Measurements from ENCODE around the gene PRKAG2. TPM values are rescaled to one million over a fixed set of nuclear protein-coding genes. Genes with fewer than 3 reads are reported as not detected.

Gene PRKAG2
- total and polyA plus RNA-seq, 4 donors = 36.7 to 46.1 (median 40.0) TPM

DNA sequence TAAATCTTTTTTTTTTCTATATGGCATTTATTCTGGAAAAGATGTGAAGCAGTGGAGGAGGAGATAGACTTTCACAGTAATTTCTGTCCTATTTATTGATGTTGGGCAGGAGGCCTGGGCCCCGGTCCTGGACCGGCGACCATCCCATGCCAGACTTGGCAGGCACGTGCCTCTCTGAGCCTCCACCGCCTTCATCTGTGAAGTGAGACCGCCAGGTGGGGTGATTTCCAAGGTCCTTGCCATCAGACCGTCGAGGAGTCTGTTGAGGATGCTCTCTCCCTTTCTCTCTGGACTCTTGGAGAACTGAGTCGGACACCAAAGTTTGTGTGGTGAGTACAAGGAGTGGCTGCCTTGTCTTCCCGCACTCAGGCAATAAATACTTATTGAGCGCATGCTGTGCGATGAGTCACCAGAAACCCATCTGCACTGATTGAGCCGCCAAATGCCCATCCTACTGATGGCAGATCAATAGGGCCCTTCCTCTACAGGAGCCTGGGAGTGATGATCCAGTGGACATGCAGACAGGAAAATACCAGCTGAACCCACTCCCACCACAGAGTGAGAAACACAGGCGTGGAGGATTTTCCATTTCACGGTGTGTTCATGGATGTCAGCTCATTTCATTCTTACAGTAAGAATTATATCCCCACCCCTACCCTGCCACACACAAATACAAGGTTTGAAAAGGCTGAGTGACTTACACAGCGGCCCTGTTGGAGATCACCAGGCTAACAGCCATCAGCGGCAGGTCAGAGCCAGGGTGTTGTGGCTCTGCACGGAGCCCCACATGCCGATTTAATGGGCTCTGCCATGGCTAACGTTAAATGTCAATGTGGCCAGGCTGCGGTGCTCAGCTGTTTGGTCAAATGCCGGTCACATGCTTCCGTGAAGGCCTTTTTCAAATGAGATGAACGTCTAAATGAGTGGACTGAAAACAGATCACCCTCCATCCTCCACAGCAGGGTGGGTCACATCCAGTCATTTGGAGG lies 11.5 kb upstream of the PRKAG2 start:
- Histone ChIP-seq H3K27ac (ENCODE audit: low read depth, low read length) (no peak overlapping the region), H3K9me3 (ENCODE audit: control insufficient read depth, insufficient read depth, low read length) (no peaks in the 10 kb centered on the region), H3K36me3 (ENCODE audit: control insufficient read depth, insufficient read depth, low read length) (no peaks in the 10 kb centered on the region), H3K27me3 (ENCODE audit: control insufficient read depth, insufficient read depth, low read length) (peaks cover 44% of the 10 kb centered on the region), H3K4me3 (ENCODE audit: low read depth, low read length) (no peak overlapping the region), H3K4me1 (ENCODE audit: control insufficient read depth, insufficient read depth, low read length) (peaks cover 10% of the 10 kb centered on the region)
- WGBS (ENCODE audit: insufficient coverage) = 38% methylated on average over 17 of the region's 24 CpGs
- DNase-seq (ENCODE audit: low read depth in 4 of 6, low spot score in 6 of 6) = peak in 1 of 6 donors; percentile 50

DNA sequence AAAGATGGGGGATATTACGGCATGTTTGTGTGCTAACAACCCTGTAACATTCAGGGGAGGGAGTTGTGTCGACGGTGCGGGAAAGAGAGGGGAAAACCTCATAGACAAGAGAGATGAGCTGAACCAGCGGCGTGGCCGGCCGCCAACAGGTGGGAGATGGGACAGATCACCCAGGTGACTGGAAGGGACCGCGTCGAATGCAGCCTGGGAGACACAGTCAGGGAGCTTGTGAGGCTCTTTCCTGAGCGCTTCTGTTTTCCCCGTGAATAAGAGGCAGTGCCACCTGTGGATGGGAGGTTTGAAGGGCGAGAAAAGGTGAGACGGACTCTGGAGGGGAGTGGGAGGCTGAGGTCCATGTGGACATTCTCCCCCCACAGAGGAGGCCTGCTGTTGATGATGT lies 9.9 kb upstream of the PRKAG2 start:
- 84% methylated on average over 12 of the region's 15 CpGs for WGBS (ENCODE audit: insufficient coverage)
- Histone ChIP-seq H3K36me3 (ENCODE audit: control insufficient read depth, insufficient read depth, low read length) (no peaks in the 10 kb centered on the region), H3K4me3 (ENCODE audit: low read depth, low read length) (no peak overlapping the region), H3K27ac (ENCODE audit: low read depth, low read length) (no peak overlapping the region), H3K4me1 (ENCODE audit: control insufficient read depth, insufficient read depth, low read length) (peaks cover 10% of the 10 kb centered on the region), H3K27me3 (ENCODE audit: control insufficient read depth, insufficient read depth, low read length) (peaks cover 37% of the 10 kb centered on the region), H3K9me3 (ENCODE audit: control insufficient read depth, insufficient read depth, low read length) (no peaks in the 10 kb centered on the region)
- DNase-seq (ENCODE audit: low read depth in 4 of 6, low spot score in 6 of 6) = no peak

DNA sequence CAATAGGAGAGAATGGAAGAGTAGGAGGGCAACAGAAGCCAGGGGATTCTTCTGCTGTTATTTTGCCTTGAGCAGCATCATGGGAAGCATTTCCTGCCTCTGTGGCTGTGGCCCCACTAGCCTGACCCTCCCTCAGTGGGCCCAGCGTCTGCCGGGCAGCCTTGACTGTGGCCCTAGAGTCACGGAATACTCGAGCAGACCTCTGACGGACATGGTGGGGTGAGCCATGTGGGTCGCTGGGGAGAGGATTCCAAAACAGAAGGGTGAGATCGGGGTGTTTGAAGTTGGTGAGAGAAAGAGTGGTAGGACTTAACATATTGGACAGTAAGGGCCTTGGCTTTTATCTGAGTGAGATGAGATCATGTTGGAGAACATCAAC lies 8.3 kb upstream of the PRKAG2 start:
- Histone ChIP-seq H3K9me3 (ENCODE audit: control insufficient read depth, insufficient read depth, low read length) (no peaks in the 10 kb centered on the region), H3K36me3 (ENCODE audit: control insufficient read depth, insufficient read depth, low read length) (no peaks in the 10 kb centered on the region), H3K4me1 (ENCODE audit: control insufficient read depth, insufficient read depth, low read length) (peaks cover 10% of the 10 kb centered on the region), H3K27ac (ENCODE audit: low read depth, low read length) (no peak overlapping the region), H3K4me3 (ENCODE audit: low read depth, low read length) (no peak overlapping the region), H3K27me3 (ENCODE audit: control insufficient read depth, insufficient read depth, low read length) (peaks cover 28% of the 10 kb centered on the region)
- DNase-seq (ENCODE audit: low read depth in 4 of 6, low spot score in 6 of 6) = no peak
- 89% methylated on average over 7 of the region's 7 CpGs for WGBS (ENCODE audit: insufficient coverage)

DNA sequence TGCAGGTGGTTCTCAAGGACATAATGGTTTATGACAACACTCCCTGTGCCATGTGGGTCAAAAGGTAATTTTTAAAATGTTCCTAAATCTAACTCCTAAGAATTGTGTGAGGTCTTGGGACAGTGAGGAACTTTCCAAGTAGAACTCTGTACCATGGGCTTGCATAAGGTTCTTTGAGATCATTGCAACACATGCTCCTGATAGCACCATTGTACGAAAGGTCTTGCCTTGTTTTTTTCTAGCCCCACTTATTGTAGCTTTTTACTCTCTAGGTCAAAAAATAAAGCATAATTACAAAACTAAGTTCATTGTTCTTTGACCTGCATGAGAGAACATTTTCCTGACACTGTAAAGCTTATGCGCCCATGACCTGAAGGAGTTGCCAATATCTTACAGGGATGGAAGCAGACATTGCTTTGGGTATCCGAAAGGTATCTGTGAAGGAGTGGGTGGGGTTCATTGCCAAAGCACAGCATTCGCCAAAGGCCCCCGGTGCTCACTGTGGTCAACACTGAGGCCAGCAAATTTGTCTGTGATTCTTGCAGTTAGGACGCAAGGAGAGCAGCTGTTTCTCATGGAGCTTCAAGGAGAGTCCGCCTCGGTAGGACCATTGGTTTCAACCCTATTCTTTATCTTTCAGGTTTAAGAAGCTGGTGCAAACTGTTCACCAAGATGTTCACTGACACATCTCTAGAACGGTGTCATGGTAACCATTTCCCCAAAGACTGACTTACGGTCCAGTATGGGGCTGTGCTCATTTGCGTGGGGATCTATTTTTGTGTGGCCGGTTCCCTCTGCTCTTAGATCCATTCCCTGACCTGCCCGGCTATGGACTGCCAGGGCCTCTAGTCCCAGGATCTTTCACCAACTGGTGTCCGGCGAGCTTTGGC lies 7.6 kb upstream of the PRKAG2 start:
- peaks cover 24% of the 10 kb centered on the region for H3K27me3 ChIP-seq (ENCODE audit: control insufficient read depth, insufficient read depth, low read length)
- H3K4me1 ChIP-seq (ENCODE audit: control insufficient read depth, insufficient read depth, low read length) = peaks cover 10% of the 10 kb centered on the region
- no peak for DNase-seq (ENCODE audit: low read depth in 4 of 6, low spot score in 6 of 6)
- no peaks in the 10 kb centered on the region for H3K9me3 ChIP-seq (ENCODE audit: control insufficient read depth, insufficient read depth, low read length)
- WGBS (ENCODE audit: insufficient coverage) = 91% methylated on average over 13 of the region's 15 CpGs
- H3K36me3 ChIP-seq (ENCODE audit: control insufficient read depth, insufficient read depth, low read length) = no peaks in the 10 kb centered on the region
- no peak overlapping the region for H3K27ac ChIP-seq (ENCODE audit: low read depth, low read length)
- H3K4me3 ChIP-seq (ENCODE audit: low read depth, low read length) = no peak overlapping the region

DNA sequence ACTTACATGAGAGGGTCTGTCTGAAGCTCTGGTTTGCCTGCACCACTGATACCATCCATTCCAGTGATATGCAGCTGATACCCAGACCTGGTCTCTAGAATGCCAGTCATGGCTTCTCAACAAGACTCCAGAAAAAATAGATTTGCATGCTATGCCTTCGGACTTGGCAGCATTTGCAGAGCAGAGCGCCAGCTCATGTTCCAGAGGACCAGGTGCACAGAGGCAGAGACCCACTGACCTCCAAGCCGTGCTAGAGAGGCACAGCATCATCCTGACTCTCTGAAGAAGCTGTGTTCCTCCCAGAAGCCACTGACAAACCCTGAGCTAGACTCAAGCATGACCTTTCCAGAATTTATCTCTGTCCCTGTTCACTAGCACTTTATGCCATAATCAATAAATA lies 6.9 kb upstream of the PRKAG2 start:
- no peak overlapping the region for H3K4me3 ChIP-seq (ENCODE audit: low read depth, low read length)
- peaks cover 4% of the 10 kb centered on the region for H3K4me1 ChIP-seq (ENCODE audit: control insufficient read depth, insufficient read depth, low read length)
- DNase-seq (ENCODE audit: low read depth in 4 of 6, low spot score in 6 of 6) = no peak
- no peak overlapping the region for H3K27ac ChIP-seq (ENCODE audit: low read depth, low read length)
- WGBS (ENCODE audit: insufficient coverage) = 88% methylated on average over 3 of the region's 3 CpGs
- H3K36me3 ChIP-seq (ENCODE audit: control insufficient read depth, insufficient read depth, low read length) = no peaks in the 10 kb centered on the region
- peaks cover 22% of the 10 kb centered on the region for H3K27me3 ChIP-seq (ENCODE audit: control insufficient read depth, insufficient read depth, low read length)
- no peaks in the 10 kb centered on the region for H3K9me3 ChIP-seq (ENCODE audit: control insufficient read depth, insufficient read depth, low read length)

DNA sequence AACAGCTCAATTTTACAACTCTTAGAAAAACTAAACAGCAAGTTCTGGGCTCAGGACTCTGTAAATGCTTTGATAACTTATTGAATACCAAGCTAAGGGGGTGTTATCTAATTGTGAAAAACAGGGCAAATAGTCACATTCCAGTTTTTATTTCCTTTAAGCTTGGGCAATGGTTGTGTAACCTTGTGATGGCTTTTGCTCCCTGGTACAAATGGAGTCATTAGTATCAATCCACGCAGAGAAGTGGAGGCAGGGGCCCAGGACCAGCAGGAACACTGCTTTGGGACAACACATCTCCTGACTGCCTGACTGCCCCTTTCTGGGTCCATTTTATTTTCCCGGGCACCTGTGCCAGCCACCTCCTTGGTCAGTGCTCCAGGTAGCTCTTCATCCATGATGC lies 5.8 kb upstream of the PRKAG2 start:
- Histone ChIP-seq H3K4me3 (ENCODE audit: low read depth, low read length) (no peak overlapping the region), H3K27ac (ENCODE audit: low read depth, low read length) (no peak overlapping the region), H3K9me3 (ENCODE audit: control insufficient read depth, insufficient read depth, low read length) (no peaks in the 10 kb centered on the region), H3K36me3 (ENCODE audit: control insufficient read depth, insufficient read depth, low read length) (no peaks in the 10 kb centered on the region), H3K27me3 (ENCODE audit: control insufficient read depth, insufficient read depth, low read length) (peaks cover 23% of the 10 kb centered on the region), H3K4me1 (ENCODE audit: control insufficient read depth, insufficient read depth, low read length) (peaks cover 8% of the 10 kb centered on the region)
- no peak for DNase-seq (ENCODE audit: low read depth in 4 of 6, low spot score in 6 of 6)
- 88% methylated on average over 1 of the region's 2 CpGs for WGBS (ENCODE audit: insufficient coverage)

DNA sequence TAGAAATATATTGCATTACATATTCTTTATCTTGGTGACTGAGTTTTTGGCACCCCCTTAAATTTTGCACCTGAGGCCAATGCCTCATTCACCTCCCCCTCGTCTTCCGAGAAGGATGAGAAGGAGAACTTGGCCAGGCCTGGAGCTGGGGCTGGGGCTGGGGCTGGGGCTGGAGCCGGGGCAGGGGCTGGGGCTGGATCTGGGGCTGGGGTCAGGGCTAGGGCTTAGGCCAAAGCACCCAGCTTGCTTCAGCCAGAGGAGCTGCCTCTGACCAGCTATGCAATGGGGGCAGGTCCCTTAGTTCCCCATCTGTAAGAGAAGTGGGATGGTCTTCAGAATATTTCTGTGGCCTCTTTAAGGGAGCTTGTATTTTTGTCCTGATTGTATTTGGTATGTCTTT lies 3.8 kb upstream of the PRKAG2 start:
- H3K36me3 ChIP-seq (ENCODE audit: control insufficient read depth, insufficient read depth, low read length) = no peaks in the 10 kb centered on the region
- no peak overlapping the region for H3K4me3 ChIP-seq (ENCODE audit: low read depth, low read length)
- WGBS (ENCODE audit: insufficient coverage) = 83% methylated on average over 1 of the region's 3 CpGs
- H3K4me1 ChIP-seq (ENCODE audit: control insufficient read depth, insufficient read depth, low read length) = peaks cover 20% of the 10 kb centered on the region
- H3K27ac ChIP-seq (ENCODE audit: low read depth, low read length) = no peak overlapping the region
- peaks cover 18% of the 10 kb centered on the region for H3K27me3 ChIP-seq (ENCODE audit: control insufficient read depth, insufficient read depth, low read length)
- no peaks in the 10 kb centered on the region for H3K9me3 ChIP-seq (ENCODE audit: control insufficient read depth, insufficient read depth, low read length)
- DNase-seq (ENCODE audit: low read depth in 4 of 6, low spot score in 6 of 6) = no peak

DNA sequence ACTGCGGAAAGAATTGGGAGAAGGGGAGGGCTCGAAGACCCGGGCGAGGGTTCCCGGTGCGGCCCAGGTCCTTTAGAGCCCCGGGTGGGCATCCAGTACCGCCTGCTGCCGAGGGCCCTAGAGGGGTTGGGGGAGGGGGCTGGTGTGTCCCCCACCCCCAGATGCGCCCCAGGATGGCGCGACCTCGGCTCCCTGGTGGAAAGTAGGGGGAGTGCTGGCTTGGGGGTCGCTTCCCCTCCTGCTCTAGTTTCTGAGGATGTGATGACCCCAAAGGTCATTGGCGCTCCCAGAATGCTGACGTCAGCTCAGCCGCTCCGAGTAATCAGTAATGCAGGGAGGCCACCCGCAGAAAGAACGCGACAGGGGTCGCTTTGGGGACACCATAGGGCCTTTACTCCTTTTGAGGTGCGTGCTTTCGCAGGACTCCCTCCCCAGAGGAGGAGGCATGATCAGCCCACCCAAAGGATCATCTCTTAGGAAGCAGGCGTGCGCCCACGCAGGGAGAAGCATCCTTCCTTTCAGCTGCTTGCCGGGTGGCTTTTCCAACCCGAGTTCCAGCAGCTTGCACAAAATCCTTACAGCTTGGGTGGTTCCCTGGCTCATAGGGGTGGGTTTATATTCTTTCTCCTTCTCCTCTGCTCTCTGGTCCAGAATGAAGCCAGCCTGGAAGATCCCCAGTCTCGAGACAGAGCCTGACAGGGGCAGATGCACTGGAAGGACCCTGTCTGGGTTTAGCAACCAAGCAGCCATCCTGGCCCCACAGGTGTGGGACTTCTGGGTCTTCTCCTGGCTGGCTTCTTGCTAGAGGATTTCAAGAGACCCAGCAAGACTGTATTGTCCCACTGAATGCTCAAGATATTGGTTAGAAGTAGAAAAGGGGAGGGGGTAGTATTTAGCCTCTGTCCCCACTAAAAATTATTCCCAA lies 1.3 kb upstream of the PRKAG2 start:
- 4% methylated on average over 25 of the region's 30 CpGs for WGBS (ENCODE audit: insufficient coverage)
- Histone ChIP-seq H3K27ac (ENCODE audit: low read depth, low read length) (no peak overlapping the region), H3K36me3 (ENCODE audit: control insufficient read depth, insufficient read depth, low read length) (no peaks in the 10 kb centered on the region), H3K4me1 (ENCODE audit: control insufficient read depth, insufficient read depth, low read length) (peaks cover 28% of the 10 kb centered on the region), H3K9me3 (ENCODE audit: control insufficient read depth, insufficient read depth, low read length) (no peaks in the 10 kb centered on the region), H3K27me3 (ENCODE audit: control insufficient read depth, insufficient read depth, low read length) (peaks cover 8% of the 10 kb centered on the region), H3K4me3 (ENCODE audit: low read depth, low read length) (peak overlapping the region; percentile 41)
- peak in 1 of 6 donors; percentile 46 for DNase-seq (ENCODE audit: low read depth in 4 of 6, low spot score in 6 of 6)
